COLO829 (cell line): Measurements from ENCODE around the gene SMIM10.
A peak's percentile ranks its signal among the peaks of the same experiment; 100 is the strongest.
"Not testable (repeated sequence)": the region's sequence is repeated elsewhere in the genome, so short reads cannot be mapped to it uniquely, and the experiment has no call there.

Experiments used
- DNase-seq: peaks from one replicate; pipeline ENCODE4 v3.0.0; 2012; ENCODE audit warnings: low spot score

The SMIM10 gene

GRCh38 chrX:134990801-134991481 lies at the start of gene SMIM10:
Gene SMIM10 (plus strand): TSS chrX:134990991. CDS start chrX:134991096, 105 bp downstream.
- DNase-seq = peak; percentile 17

GRCh38 chrX:134946364-134946763 lies 44.4 kb upstream of the SMIM10 start:
- not testable (repeated sequence) for DNase-seq

GRCh38 chrX:134948333-134949241 lies 42.2 kb upstream of the SMIM10 start:
- DNase-seq = peak; percentile 56

- peak; percentile 60 for DNase-seq
Measured at GRCh38 chrX:134949271-134949670, 41.5 kb upstream of the SMIM10 start.

- DNase-seq = no peak
Measured at GRCh38 chrX:134957836-134958235, 33.0 kb upstream of the SMIM10 start.

GRCh38 chrX:134960366-134960765 lies 30.4 kb upstream of the SMIM10 start:
- DNase-seq = not testable (repeated sequence)

GRCh38 chrX:134963041-134963440 lies 27.8 kb upstream of the SMIM10 start:
- peak; percentile 4 for DNase-seq

GRCh38 chrX:134969726-134970125 lies 21.1 kb upstream of the SMIM10 start:
- no peak for DNase-seq

- no peak for DNase-seq
Measured at GRCh38 chrX:134971926-134972325, 18.9 kb upstream of the SMIM10 start.

GRCh38 chrX:134975516-134975915 lies 15.3 kb upstream of the SMIM10 start:
- no peak for DNase-seq

GRCh38 chrX:134981910-134982309 lies 8.9 kb upstream of the SMIM10 start:
- no peak for DNase-seq

- DNase-seq = no peak
Measured at GRCh38 chrX:134982748-134983147, 8.0 kb upstream of the SMIM10 start.

GRCh38 chrX:134985479-134985878 lies 5.3 kb upstream of the SMIM10 start:
- no peak for DNase-seq

GRCh38 chrX:134990475-134990800 lies 353 bp upstream of the SMIM10 start:
- DNase-seq = no peak

GRCh38 chrX:134997646-134998045 lies 6.9 kb downstream of the SMIM10 start:
- DNase-seq = no peak

GRCh38 chrX:134998246-134998645 lies 7.5 kb downstream of the SMIM10 start:
- DNase-seq = no peak

GRCh38 chrX:134999469-134999868 lies 8.7 kb downstream of the SMIM10 start:
- DNase-seq = peak; percentile 35

GRCh38 chrX:135000516-135000915 lies 9.7 kb downstream of the SMIM10 start:
- no peak for DNase-seq

- DNase-seq = peak; percentile 91
Measured at GRCh38 chrX:135003876-135004623, 13.3 kb downstream of the SMIM10 start.

- DNase-seq = no peak
Measured at GRCh38 chrX:135006187-135006586, 15.4 kb downstream of the SMIM10 start.

- no peak for DNase-seq
Measured at GRCh38 chrX:135009057-135009610, 18.3 kb downstream of the SMIM10 start.

- DNase-seq = no peak
Measured at GRCh38 chrX:135009838-135010237, 19.0 kb downstream of the SMIM10 start.
